Caki2 (cell line): Measurements from ENCODE around the gene KIF26B. TPM values are rescaled to one million over a fixed set of nuclear protein-coding genes. Genes with fewer than 3 reads are reported as not detected.

ENCODE experiments used
- DNase-seq: peaks from one replicate; pipeline ENCODE4 v3.0.0-alpha.2; 2015; ENCODE audit warnings: low read depth
- in situ Hi-C: cut with HindIII; loops from 2 replicates; pipeline ENCODE4 v1.10.0; 2016; ENCODE audit warnings: low sequenced_read_pairs, low pct_unique_long_range_greater_than_20kb, mixed read lengths
- total RNA-seq: library from RNA; depleted of rRNA; stranded (reverse); fragments of >200 nt; shearing (Covaris generic); gene quantifications from 2 replicates; pipeline ENCODE4 v1.2.3, GENCODE V29; 2014; ENCODE audit warnings: low replicate concordance

The KIF26B gene
- total RNA-seq, 1 experiment from 2014 or later = 1.1 TPM

- no peak for DNase-seq
- in situ Hi-C loops = no loop called here
These were observed 42.3 kb downstream of the KIF26B start for GRCh38 chr1:245197121-245197520.

- in situ Hi-C loops = no loop called here
These were observed 43.2 kb downstream of the KIF26B start for GRCh38 chr1:245197911-245198379.

GRCh38 chr1:245198748-245199516 is 44.1 kb downstream of the KIF26B start:
- in situ Hi-C loops = no loop called here
- no peak for DNase-seq

More at GRCh38 chr1:245197911-245198379, 43.2 kb downstream of the KIF26B start:
- DNase-seq = no peak

- in situ Hi-C loops = no loop called here
These were observed 45.4 kb downstream of the KIF26B start for GRCh38 chr1:245200146-245200545.

GRCh38 chr1:245201201-245201600 is 46.4 kb downstream of the KIF26B start:
- in situ Hi-C loops = no loop called here
- no peak for DNase-seq

More at GRCh38 chr1:245200146-245200545, 45.4 kb downstream of the KIF26B start:
- no peak for DNase-seq

GRCh38 chr1:245201827-245202226 is 47.0 kb downstream of the KIF26B start:
- in situ Hi-C loops = no loop called here
- DNase-seq = no peak

GRCh38 chr1:245205396-245205795 is 50.6 kb downstream of the KIF26B start:
- no peak for DNase-seq
- in situ Hi-C loops = no loop called here

GRCh38 chr1:245205864-245206263 is 51.1 kb downstream of the KIF26B start:
- DNase-seq = no peak
- in situ Hi-C loops = no loop called here

GRCh38 chr1:245207056-245207638 is 52.4 kb downstream of the KIF26B start:
- in situ Hi-C loops = no loop called here
- DNase-seq = no peak

GRCh38 chr1:245207801-245208200 is 53.0 kb downstream of the KIF26B start:
- in situ Hi-C loops = no loop called here
- DNase-seq = no peak

- DNase-seq = no peak
These were observed 55.1 kb downstream of the KIF26B start for GRCh38 chr1:245209658-245210435.

GRCh38 chr1:245211035-245211749 is 56.4 kb downstream of the KIF26B start:
- DNase-seq = no peak
- in situ Hi-C loops = no loop called here

More at GRCh38 chr1:245209658-245210435, 55.1 kb downstream of the KIF26B start:
- in situ Hi-C loops = no loop called here

- DNase-seq = no peak
- in situ Hi-C loops = no loop called here
These were observed 57.0 kb downstream of the KIF26B start for GRCh38 chr1:245211761-245212160.

GRCh38 chr1:245212221-245212710 is 57.5 kb downstream of the KIF26B start:
- in situ Hi-C loops = no loop called here
- DNase-seq = no peak

GRCh38 chr1:245213066-245213831 is 58.5 kb downstream of the KIF26B start:
- in situ Hi-C loops = no loop called here
- no peak for DNase-seq

- in situ Hi-C loops = no loop called here
- no peak for DNase-seq
These were observed 60.3 kb downstream of the KIF26B start for GRCh38 chr1:245215071-245215470.

- in situ Hi-C loops = no loop called here
- no peak for DNase-seq
These were observed 61.8 kb downstream of the KIF26B start for GRCh38 chr1:245216366-245217115.
